Keratinocyte (primary cell): ENCODE results near the gene CNKSR3. TPM values are rescaled to one million over a fixed set of nuclear protein-coding genes. Genes with fewer than 3 reads are reported as not detected.

Experiments used
- DNase-seq: peaks from one replicate; pipeline ENCODE4 v3.0.0-alpha.2; 2011; ENCODE audit warnings: low read depth, missing footprints, low spot score
- FAIRE-seq: peaks from 2 replicates; lab custom pipeline; 2011; peaks lifted over from hg19 to GRCh38; lab: Jason Lieb, UNC
- H2AFZ ChIP-seq: 2 replicates; pipeline ENCODE4 v1.6.0; 2012; ENCODE audit warnings: low read length, control low read depth, inconsistent platforms; ENCODE audit not compliant: control insufficient read depth
- H3K27ac ChIP-seq: 2 replicates; pipeline ENCODE4 v1.5.1; 2011; ENCODE audit warnings: low read length; ENCODE audit not compliant: control insufficient read depth, insufficient read depth
- H3K27me3 ChIP-seq: 3 replicates; pipeline ENCODE4 v1.6.0; 2011; ENCODE audit warnings: low read length; ENCODE audit not compliant: control insufficient read depth, insufficient read depth; ENCODE audit errors: extremely low read depth
- H3K36me3 ChIP-seq, 2 experiments: 2 replicates in 1 of 2; 3 replicates in 1 of 2; pipeline ENCODE4 v1.5.1; 2011; ENCODE audit warnings: low read length in 2 of 2, mild to moderate bottlenecking in 1 of 2; ENCODE audit not compliant: control insufficient read depth in 2 of 2, insufficient read depth in 2 of 2; ENCODE audit errors: extremely low read depth in 1 of 2
- H3K4me1 ChIP-seq: 3 replicates; pipeline ENCODE4 v1.5.1; 2011; ENCODE audit warnings: low read length; ENCODE audit not compliant: control insufficient read depth, insufficient read depth; ENCODE audit errors: extremely low read depth
- H3K4me2 ChIP-seq: 3 replicates; pipeline ENCODE4 v1.6.0; 2011; ENCODE audit warnings: low read depth, low read length; ENCODE audit not compliant: control insufficient read depth, insufficient read depth; ENCODE audit errors: extremely low read depth
- H3K4me3 ChIP-seq, 3 experiments: fragments of 200-600 bp in 1 of 3; sonication (generic) in 1 of 3; 2 replicates in 2 of 3; 3 replicates in 1 of 3; pipeline ENCODE4 v1.5.1; 2011 to 2016; ENCODE audit warnings: low read length in 3 of 3, mild to moderate bottlenecking in 3 of 3, control low read depth in 2 of 3, inconsistent platforms in 1 of 3, low read depth in 1 of 3, mixed read lengths in 1 of 3, mixed run types in 1 of 3, moderate library complexity in 1 of 3; ENCODE audit not compliant: control insufficient read depth in 2 of 3, insufficient read depth in 2 of 3; ENCODE audit errors: extremely low read depth in 1 of 3
- H3K79me2 ChIP-seq: 2 replicates; pipeline ENCODE4 v1.6.0; 2012; ENCODE audit warnings: low read length; ENCODE audit not compliant: control insufficient read depth, insufficient read depth
- H3K9ac ChIP-seq: 3 replicates; pipeline ENCODE4 v1.6.0; 2011; ENCODE audit warnings: low read length; ENCODE audit not compliant: control insufficient read depth, insufficient read depth; ENCODE audit errors: extremely low read depth
- H3K9me1 ChIP-seq: 3 replicates; pipeline ENCODE4 v1.6.0; 2011; ENCODE audit warnings: low read length; ENCODE audit not compliant: control insufficient read depth, insufficient read depth; ENCODE audit errors: extremely low read depth
- H3K9me3 ChIP-seq: 2 replicates; pipeline ENCODE4 v1.5.1; 2012; ENCODE audit warnings: low read depth, low read length; ENCODE audit not compliant: control insufficient read depth
- H4K20me1 ChIP-seq: 3 replicates; pipeline ENCODE4 v1.6.0; 2011; ENCODE audit warnings: low read length; ENCODE audit not compliant: control insufficient read depth, insufficient read depth; ENCODE audit errors: extremely low read depth
- CTCF ChIP-seq, 3 experiments: IDR thresholded peaks in 1 of 3; conservative IDR thresholded peaks in 1 of 3; optimal IDR thresholded peaks in 1 of 3; 2 replicates in 2 of 3; 3 replicates in 1 of 3; pipeline versions ENCODE3 to v1.5.1; 2011; ENCODE audit warnings: low read length in 3 of 3, mild to moderate bottlenecking in 3 of 3, moderate library complexity in 2 of 3, control low read depth in 1 of 3, inconsistent platforms in 1 of 3; ENCODE audit not compliant: insufficient read depth in 2 of 3; ENCODE audit errors: extremely low read depth in 1 of 3
- EZH2 ChIP-seq: IDR thresholded peaks from one replicate; pipeline ENCODE4 v1.6.1; 2012; ENCODE audit warnings: inconsistent platforms, mild to moderate bottlenecking, low read length, moderate library complexity
- dilution Hi-C: fragments of 300-500 bp; cut with MboI; formaldehyde crosslinking; loops from one replicate; pipeline ENCODE4 v1.7.0; 2020; ENCODE audit warnings: low sequenced_read_pairs; ENCODE audit not compliant: extremely low pct_ligation_motif_present
- polyA plus RNA-seq, 5 experiments: library from polyadenylated mRNA; depleted of rRNA in 3 of 5; stranded (reverse) in 3 of 5; stranded (forward) in 1 of 5; unstranded in 1 of 5; fragments of >200 nt; gene quantifications; 1 replicate in 1 of 5; 2 replicates in 3 of 5; 3 replicates in 1 of 5; pipeline versions ENCODE4 v1.2.1 to v1.2.3, GENCODE V29; 2011 to 2012; ENCODE audit warnings: missing spikeins in 2 of 5, low read depth in 1 of 5, low replicate concordance in 1 of 5

CNKSR3 gene
- polyA plus RNA-seq, 1 donor (not counting 4 experiments of a cell fraction or from before 2014, with no cell fraction given) = 2.0 TPM

GRCh38 chr6:154463573-154464419, 46.7 kb downstream of the CNKSR3 start:
- peaks cover 19% of the 10 kb centered on the region for H3K4me1 ChIP-seq
- peaks cover 2% of the 10 kb centered on the region for H3K9me1 ChIP-seq
- DNase-seq = no peak
- no peak for TF ChIP-seq CTCF (optimal IDR thresholded peaks at IDR 0.05 in 1 of 3, IDR thresholded peaks at IDR 0.05 in 1 of 3, conservative IDR thresholded peaks at IDR 0.05 in 1 of 3; ENCODE audit: extremely low read depth in 1 of 3, insufficient read depth in 2 of 3, low read length in 3 of 3)
- TF ChIP-seq EZH2 = no peak
- no peak overlapping the region for H3K4me2 ChIP-seq
- no peak for FAIRE-seq
- H3K36me3 ChIP-seq = no peaks in the 10 kb centered on the region
- H3K9me3 ChIP-seq = no peaks in the 10 kb centered on the region
- no peak overlapping the region for H3K9ac ChIP-seq
- no peaks in the 10 kb centered on the region for H3K79me2 ChIP-seq
- dilution Hi-C loops = loop anchor here (25.0 kb wide), 1 partner anchor 301 kb away; no protein-coding TSS in a partner anchor
- no peaks in the 10 kb centered on the region for H3K27me3 ChIP-seq
- H3K27ac ChIP-seq = no peak overlapping the region
- no peak overlapping the region for H2AFZ ChIP-seq
- H3K4me3 ChIP-seq = no peak overlapping the region
- H4K20me1 ChIP-seq = no peaks in the 10 kb centered on the region

- Histone ChIP-seq H3K27me3 (no peaks in the 10 kb centered on the region), H3K9me1 (peaks cover 2% of the 10 kb centered on the region), H3K79me2 (no peaks in the 10 kb centered on the region), H3K4me2 (no peak overlapping the region), H3K36me3 (no peaks in the 10 kb centered on the region), H2AFZ (no peak overlapping the region), H4K20me1 (no peaks in the 10 kb centered on the region), H3K4me1 (peaks cover 29% of the 10 kb centered on the region), H3K27ac (no peak overlapping the region), H3K4me3 (no peak overlapping the region), H3K9ac (no peak overlapping the region), H3K9me3 (no peaks in the 10 kb centered on the region)
- no peak for FAIRE-seq
- no peak for DNase-seq
- dilution Hi-C loops = loop anchor here (25.0 kb wide), 1 partner anchor 300 kb away; no protein-coding TSS in a partner anchor
- TF ChIP-seq EZH2 = no peak
- no peak for TF ChIP-seq CTCF (optimal IDR thresholded peaks at IDR 0.05 in 1 of 3, IDR thresholded peaks at IDR 0.05 in 1 of 3, conservative IDR thresholded peaks at IDR 0.05 in 1 of 3; ENCODE audit: extremely low read depth in 1 of 3, insufficient read depth in 2 of 3, low read length in 3 of 3)
Measured at GRCh38 chr6:154462425-154462824, 48.1 kb downstream of the CNKSR3 start.
